Astrocyte of the spinal cord (primary cell): ENCODE results near the gene TAB3.

Source experiments
- DNase-seq: peaks from one replicate; pipeline ENCODE4 v3.0.0; 2011; ENCODE audit warnings: low read depth, low spot score
- H3K4me3 ChIP-seq: 2 replicates; pipeline ENCODE4 v1.5.1; 2011; ENCODE audit warnings: low read depth, mild to moderate bottlenecking, low read length, moderate library complexity
- in situ Hi-C: cut with HindIII; loops from 2 replicates; pipeline ENCODE4 v1.10.0; 2017; ENCODE audit warnings: low sequenced_read_pairs
- TF ChIP-seq, protein P1 (sequence below): IDR thresholded peaks from 2 replicates; pipeline ENCODE4 v1.5.1; 2012; ENCODE audit warnings: low read depth, mild to moderate bottlenecking, low read length, inconsistent platforms

Gene TAB3

GRCh38 chrX:30865015-30865414, 24.0 kb downstream of the TAB3 start:
- TF ChIP-seq, protein P1, sequence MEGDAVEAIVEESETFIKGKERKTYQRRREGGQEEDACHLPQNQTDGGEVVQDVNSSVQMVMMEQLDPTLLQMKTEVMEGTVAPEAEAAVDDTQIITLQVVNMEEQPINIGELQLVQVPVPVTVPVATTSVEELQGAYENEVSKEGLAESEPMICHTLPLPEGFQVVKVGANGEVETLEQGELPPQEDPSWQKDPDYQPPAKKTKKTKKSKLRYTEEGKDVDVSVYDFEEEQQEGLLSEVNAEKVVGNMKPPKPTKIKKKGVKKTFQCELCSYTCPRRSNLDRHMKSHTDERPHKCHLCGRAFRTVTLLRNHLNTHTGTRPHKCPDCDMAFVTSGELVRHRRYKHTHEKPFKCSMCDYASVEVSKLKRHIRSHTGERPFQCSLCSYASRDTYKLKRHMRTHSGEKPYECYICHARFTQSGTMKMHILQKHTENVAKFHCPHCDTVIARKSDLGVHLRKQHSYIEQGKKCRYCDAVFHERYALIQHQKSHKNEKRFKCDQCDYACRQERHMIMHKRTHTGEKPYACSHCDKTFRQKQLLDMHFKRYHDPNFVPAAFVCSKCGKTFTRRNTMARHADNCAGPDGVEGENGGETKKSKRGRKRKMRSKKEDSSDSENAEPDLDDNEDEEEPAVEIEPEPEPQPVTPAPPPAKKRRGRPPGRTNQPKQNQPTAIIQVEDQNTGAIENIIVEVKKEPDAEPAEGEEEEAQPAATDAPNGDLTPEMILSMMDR = peak; percentile 3
- H3K4me3 ChIP-seq = no peak overlapping the region
- in situ Hi-C loops = no loop called here
- DNase-seq = no peak

DNA sequence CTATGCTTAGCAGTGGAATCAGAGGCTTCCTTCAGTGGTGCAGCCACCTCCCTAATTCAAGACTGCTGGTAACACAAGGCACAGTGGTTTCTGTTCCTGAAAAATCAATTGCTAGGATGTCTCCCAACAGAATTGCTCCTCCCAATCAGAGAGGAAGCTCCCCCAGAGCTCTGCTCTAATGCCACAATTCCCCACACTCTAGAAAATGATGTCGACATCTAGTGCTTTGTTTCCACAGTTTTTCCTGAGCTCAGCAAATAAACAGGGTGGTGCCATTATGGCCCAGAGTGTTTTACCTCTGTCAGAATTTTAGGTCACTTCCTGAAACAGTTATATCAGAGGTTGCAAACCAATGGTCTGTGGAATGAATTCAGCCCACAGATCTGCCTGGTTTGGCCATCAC, 24.7 kb downstream of the TAB3 start:
- in situ Hi-C loops = no loop called here
- TF ChIP-seq, protein P1 = no peak

DNA sequence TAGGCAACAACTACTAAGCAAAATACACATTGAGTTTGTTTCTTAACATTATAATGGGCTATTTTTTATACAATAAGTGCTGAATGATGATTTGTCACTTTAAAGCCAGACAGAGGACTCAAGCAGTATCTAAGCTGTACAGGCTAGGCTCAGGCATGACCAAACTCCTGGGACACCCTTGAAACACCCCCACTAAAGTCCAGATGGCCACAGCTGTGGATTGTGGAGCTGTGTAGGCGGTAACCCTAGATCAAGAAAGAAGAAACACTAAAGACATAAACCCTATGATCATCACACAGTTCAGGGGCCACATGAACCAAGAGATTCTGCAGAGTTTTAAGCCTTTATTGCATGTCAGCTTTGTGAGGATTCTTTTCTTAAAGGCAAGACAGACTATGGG, 25.1 kb downstream of the TAB3 start:
- H3K4me3 ChIP-seq = no peak overlapping the region
- TF ChIP-seq, protein P1 = no peak
- DNase-seq = no peak
- in situ Hi-C loops = no loop called here

More for the DNA sequence above, 24.7 kb downstream of the TAB3 start:
- H3K4me3 ChIP-seq = no peak overlapping the region
- no peak for DNase-seq

DNA sequence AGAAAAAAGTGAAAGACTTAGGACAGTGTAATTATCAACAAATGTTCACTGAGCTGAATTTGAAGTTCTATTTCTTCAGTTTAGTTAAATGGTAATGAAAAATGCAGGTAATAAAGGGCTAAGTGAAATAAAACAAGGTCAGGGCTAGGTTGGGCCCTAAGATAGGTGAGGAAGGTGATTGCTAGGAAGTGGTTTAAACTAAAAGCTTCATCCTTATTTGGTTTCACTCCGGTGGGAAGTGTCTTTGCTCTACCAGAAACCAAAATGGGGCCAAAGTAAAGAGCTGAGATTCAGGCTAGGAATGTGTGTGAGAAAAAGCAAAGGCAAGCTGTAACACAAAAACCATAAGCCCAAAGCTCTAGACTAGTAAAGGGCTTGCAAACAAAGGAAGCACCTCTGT, 31.0 kb downstream of the TAB3 start:
- TF ChIP-seq, protein P1 = no peak
- in situ Hi-C loops = no loop called here
- no peak for DNase-seq
- H3K4me3 ChIP-seq = no peak overlapping the region

GRCh38 chrX:30851449-30851848, 37.6 kb downstream of the TAB3 start:
- no peak for DNase-seq
- no peak overlapping the region for H3K4me3 ChIP-seq
- in situ Hi-C loops = no loop called here
- TF ChIP-seq, protein P1 = no peak

- TF ChIP-seq, protein P1 = no peak
- in situ Hi-C loops = no loop called here
- no peak for DNase-seq
- no peak overlapping the region for H3K4me3 ChIP-seq
Observed at GRCh38 chrX:30835373-30835772, 53.7 kb downstream of the TAB3 start.

DNA sequence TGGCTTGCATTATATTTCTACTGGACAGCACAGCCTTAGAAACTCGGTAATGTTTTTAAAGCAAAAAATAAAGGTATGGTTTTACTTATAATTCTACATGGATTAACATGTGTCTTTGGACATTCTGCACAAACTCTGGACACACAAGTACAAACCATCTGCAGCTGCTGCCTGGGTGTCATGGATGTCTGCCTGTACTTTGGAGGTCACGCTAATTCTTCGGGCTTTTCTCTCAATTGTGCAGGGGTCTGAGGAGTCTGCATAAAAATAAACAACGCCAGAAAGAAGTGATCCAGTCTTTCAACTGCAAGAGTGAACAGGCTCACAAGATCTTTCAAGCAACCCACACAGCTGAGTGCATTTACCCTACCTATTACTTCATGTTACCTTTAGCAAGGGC, 55.2 kb downstream of the TAB3 start:
- in situ Hi-C loops = no loop called here
- H3K4me3 ChIP-seq = no peak overlapping the region
- DNase-seq = no peak
- TF ChIP-seq, protein P1 = no peak
